GM12801 (cell line): ENCODE measurements around the gene LCE1D.

ENCODE experiments used
- TF ChIP-seq, protein P1 (sequence below): IDR thresholded peaks from one replicate; pipeline ENCODE4 v1.5.1; 2011; ENCODE audit warnings: control low read depth; ENCODE audit not compliant: insufficient read length; ENCODE audit errors: extremely low read depth

Gene LCE1D

DNA sequence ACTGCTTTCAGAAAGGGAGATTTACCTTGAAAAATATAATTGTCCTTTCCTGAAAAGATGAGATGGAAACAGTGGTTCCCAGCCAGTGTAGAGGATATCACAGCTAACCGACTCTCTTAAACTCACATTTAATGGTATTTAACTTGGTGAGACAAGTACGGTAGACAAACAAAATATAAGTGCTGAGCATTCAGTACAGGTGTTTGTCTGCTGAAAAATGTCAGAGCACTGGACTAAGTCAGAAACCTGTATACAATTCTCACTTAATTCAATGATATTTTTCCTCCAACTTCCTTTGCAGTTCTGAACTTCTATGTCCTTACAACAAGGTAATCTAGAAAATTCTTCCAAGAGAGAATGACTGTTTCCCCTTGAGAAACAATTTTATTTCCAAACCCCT lies 15.2 kb downstream of the LCE1D start, which contains the start of gene LCE1B:
LCE1B (plus strand) TSS at position 301 of the 400 bp plus-strand sequence. CDS start 476 bp downstream, outside the sequence.
- TF ChIP-seq, protein P1, sequence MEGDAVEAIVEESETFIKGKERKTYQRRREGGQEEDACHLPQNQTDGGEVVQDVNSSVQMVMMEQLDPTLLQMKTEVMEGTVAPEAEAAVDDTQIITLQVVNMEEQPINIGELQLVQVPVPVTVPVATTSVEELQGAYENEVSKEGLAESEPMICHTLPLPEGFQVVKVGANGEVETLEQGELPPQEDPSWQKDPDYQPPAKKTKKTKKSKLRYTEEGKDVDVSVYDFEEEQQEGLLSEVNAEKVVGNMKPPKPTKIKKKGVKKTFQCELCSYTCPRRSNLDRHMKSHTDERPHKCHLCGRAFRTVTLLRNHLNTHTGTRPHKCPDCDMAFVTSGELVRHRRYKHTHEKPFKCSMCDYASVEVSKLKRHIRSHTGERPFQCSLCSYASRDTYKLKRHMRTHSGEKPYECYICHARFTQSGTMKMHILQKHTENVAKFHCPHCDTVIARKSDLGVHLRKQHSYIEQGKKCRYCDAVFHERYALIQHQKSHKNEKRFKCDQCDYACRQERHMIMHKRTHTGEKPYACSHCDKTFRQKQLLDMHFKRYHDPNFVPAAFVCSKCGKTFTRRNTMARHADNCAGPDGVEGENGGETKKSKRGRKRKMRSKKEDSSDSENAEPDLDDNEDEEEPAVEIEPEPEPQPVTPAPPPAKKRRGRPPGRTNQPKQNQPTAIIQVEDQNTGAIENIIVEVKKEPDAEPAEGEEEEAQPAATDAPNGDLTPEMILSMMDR: no peak

DNA sequence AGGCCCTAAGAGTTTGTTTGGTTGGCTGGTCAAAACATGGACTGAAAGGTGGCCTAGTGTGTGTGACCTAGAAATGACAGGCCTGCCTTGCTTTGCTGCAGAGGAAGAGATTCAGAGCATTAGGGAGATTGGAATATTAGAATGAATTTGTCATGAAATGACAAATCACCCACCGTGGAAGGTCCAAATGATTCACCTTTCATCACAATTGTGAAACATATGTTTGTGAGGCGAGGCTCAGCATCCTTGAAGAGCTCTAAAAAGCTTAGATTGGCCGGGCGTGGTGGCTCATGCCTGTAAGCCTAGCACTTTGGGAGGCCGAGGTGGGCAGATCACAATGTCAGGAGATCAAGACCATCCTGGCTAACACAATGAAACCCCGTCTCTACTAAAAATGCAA lies 20.8 kb downstream of the LCE1D start:
- TF ChIP-seq, protein P1: no peak

DNA sequence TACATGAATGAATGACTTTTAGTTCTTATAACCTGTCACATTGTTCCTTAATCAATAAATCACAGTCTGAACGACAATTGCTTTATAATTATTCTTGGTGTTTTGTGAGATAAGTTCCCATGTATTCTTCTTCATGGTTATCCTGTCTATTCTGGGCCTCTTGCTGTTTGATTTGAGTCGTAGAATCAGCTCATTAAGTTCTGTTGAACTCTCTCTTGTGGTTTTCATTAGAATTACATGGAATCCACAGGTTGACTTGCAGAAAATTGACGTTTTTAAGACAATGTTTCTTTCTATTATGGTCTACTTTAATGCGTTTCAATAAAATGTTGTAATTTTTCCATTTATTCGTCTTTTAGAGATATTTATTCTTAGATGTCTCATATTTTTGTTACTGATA lies 26.8 kb downstream of the LCE1D start:
- TF ChIP-seq, protein P1: no peak

DNA sequence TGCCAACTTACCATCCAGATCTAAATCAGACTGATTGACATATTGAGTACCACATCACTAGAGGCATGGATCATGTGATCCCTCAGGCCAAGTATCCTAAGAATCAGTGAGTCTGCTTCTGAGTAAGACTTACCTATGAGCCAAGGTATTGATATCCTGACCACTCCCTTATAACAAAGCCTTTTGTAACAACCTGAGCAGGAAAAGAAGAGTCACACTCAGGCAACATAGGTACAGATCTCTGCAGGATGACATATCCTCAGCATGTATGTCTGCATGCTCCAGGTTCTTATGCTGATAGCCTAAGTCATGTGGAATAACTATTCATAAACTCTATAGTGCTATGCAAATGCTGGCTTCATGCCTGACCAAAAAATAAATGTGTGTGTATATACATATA lies 28.4 kb downstream of the LCE1D start:
- TF ChIP-seq, protein P1: no peak

DNA sequence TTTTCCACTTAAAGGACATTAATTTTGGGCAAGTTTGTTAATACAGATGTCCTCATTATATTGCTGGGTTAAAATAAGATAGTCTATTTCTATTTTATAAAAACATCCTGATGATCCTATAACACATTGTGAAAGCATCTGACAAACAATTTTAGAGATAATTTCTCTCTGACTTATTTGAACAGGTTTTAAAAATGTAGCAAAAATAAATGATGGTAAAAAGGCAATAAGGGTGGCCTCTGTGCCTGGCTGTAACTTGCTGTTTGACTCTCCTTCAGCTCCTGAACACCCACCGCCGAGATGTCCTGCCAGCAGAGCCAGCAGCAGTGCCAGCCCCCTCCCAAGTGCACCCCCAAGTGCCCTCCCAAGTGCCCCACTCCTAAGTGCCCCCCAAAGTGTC lies 30.7 kb downstream of the LCE1D start, which contains the start of gene LCE1A:
LCE1A (plus strand) TSS at position 301 of the 400 bp plus-strand sequence; CDS start at position 301, 0 bp downstream.
- TF ChIP-seq, protein P1: no peak

DNA sequence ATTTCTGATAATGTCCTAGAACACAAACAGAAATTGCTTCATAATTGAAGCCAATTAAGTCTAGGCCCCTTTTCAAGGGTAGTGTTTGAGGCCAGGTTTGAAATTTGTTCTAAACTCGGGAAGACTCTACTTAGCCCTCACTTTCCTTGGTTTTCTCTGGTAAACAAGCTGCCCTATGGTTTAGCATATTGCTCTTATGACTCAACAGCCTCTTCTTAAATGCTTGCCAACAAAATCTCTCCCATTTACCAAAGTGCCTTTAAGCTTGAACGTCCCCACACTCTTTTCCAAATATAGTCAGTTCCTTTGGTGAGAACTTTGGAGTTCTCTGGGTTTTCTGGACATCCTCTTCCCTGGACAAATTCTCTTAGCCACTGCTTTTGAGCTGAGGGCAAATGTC lies 40.3 kb downstream of the LCE1D start:
- TF ChIP-seq, protein P1: no peak

DNA sequence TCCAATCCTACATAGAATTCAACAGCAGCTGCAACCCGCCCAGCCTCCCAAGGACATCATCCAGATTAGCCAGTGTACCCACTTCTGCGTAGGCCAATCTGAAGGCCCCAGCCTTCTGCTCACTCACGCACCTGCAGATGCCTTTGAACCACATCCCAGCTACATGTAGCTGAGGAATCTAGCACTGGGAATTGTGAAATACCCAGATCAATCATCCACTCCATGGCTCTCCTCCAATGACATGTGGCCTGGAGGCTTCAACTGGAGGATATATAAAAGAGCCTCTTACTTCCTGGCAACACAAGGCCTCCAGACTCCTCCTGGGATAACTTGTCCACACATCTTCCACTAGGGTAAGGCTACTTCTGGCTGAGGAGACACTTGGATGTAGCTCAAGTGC lies 46.0 kb downstream of the LCE1D start, which contains the start of gene LCE6A:
LCE6A (plus strand) TSS at position 301 of the 400 bp plus-strand sequence. CDS start 665 bp downstream, outside the sequence.
- TF ChIP-seq, protein P1: no peak
